Glutamatergic neuron (in vitro differentiated cells): ENCODE results near the gene PPP1R9A. TPM values are rescaled to one million over a fixed set of nuclear protein-coding genes. Genes with fewer than 3 reads are reported as not detected.

Experiments
- DNase-seq: peaks from one replicate; pipeline ENCODE4 v3.0.0; 2022
- H3K27ac Mint-ChIP-seq: one replicate; pipeline ENCODE4 v1.8.0; 2020; ENCODE audit warnings: mild to moderate bottlenecking, mixed read lengths, inconsistent platforms; ENCODE audit not compliant: unreplicated experiment
- H3K27me3 Mint-ChIP-seq: one replicate; pipeline ENCODE4 v1.8.0; 2020; ENCODE audit warnings: mild to moderate bottlenecking, moderate library complexity, mixed read lengths, inconsistent platforms; ENCODE audit not compliant: unreplicated experiment
- H3K36me3 Mint-ChIP-seq: one replicate; pipeline ENCODE4 v1.8.0; 2020; ENCODE audit warnings: mild to moderate bottlenecking, mixed read lengths, inconsistent platforms; ENCODE audit not compliant: unreplicated experiment
- H3K4me1 Mint-ChIP-seq: one replicate; pipeline ENCODE4 v1.8.0; 2020; ENCODE audit warnings: mild to moderate bottlenecking, low read depth, mixed read lengths, inconsistent platforms; ENCODE audit not compliant: unreplicated experiment
- H3K4me3 Mint-ChIP-seq: one replicate; pipeline ENCODE4 v1.8.0; 2020; ENCODE audit warnings: mild to moderate bottlenecking, mixed read lengths, inconsistent platforms; ENCODE audit not compliant: unreplicated experiment
- H3K9me3 Mint-ChIP-seq: one replicate; pipeline ENCODE4 v1.8.0; 2020; ENCODE audit warnings: mild to moderate bottlenecking, moderate library complexity, mixed read lengths, inconsistent platforms; ENCODE audit not compliant: unreplicated experiment
- total RNA-seq: library from RNA; stranded (reverse); fragmentation: NEBNext Ultra II Directional; extraction: Animal tissue kit (Norgen Biotek cat#: 25700); gene quantifications from one replicate; pipeline ENCODE4 v1.2.1, GENCODE V29; 2021; ENCODE audit not compliant: unreplicated experiment
- TF ChIP-seq, protein P1 (sequence below): fragments of 200-600 bp; sonication (generic); IDR thresholded peaks from one replicate; pipeline ENCODE4 v1.5.0; 2021; ENCODE audit not compliant: partially characterized antibody, unreplicated experiment

Gene PPP1R9A
- total RNA-seq, 1 donor from 2014 or later, result 14.7 TPM

DNA sequence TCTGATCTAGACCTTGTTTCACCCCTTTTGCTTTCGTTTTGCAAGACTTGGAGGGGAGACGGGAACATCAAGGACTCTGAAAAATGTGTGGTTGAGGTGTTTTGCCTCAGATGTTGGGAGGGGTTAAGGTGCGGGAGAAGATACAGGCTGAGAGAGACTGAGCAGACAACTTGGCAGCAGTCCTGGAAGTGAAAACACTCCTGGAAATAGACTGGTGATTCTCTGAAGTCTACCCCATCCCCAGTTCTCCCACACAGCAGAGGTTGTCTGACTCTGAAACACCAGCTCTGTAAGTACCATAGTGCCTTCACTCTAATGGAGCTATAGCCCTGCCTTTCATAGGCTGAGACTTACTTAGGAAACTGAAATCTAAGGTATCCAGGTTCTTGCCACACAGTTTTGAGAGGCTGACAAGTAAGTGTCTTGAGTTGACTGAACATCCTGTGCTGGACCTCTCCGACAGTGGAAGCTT is 152.5 kb downstream of the PPP1R9A start:
- no peaks in the 10 kb centered on the region for H3K36me3 Mint-ChIP-seq
- H3K27me3 Mint-ChIP-seq, result peaks cover 2% of the 10 kb centered on the region
- H3K4me1 Mint-ChIP-seq, result no peaks in the 10 kb centered on the region
- DNase-seq, result no peak
- no peaks in the 10 kb centered on the region for H3K9me3 Mint-ChIP-seq
- TF ChIP-seq, protein P1, sequence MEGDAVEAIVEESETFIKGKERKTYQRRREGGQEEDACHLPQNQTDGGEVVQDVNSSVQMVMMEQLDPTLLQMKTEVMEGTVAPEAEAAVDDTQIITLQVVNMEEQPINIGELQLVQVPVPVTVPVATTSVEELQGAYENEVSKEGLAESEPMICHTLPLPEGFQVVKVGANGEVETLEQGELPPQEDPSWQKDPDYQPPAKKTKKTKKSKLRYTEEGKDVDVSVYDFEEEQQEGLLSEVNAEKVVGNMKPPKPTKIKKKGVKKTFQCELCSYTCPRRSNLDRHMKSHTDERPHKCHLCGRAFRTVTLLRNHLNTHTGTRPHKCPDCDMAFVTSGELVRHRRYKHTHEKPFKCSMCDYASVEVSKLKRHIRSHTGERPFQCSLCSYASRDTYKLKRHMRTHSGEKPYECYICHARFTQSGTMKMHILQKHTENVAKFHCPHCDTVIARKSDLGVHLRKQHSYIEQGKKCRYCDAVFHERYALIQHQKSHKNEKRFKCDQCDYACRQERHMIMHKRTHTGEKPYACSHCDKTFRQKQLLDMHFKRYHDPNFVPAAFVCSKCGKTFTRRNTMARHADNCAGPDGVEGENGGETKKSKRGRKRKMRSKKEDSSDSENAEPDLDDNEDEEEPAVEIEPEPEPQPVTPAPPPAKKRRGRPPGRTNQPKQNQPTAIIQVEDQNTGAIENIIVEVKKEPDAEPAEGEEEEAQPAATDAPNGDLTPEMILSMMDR, result no peak
- H3K27ac Mint-ChIP-seq, result no peak overlapping the region
- no peak overlapping the region for H3K4me3 Mint-ChIP-seq

DNA sequence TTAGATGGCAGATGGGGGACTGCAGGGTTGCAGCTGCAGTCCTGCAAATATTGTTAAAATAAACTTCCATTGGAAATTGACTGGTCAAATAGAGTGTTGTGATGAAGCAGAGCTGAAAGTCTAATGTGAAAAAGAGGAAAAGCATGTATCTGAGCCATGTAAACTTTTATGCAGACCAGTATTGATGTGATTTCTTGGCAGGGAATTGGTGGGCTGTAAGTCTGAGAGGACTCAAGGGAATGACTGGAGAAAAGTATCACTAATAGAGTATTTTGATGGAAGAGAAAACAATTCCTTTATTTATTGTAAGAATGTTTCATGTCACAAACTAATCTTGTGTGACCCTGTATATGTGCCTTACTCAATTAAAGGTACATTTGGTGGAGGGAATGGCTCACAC is 155.5 kb downstream of the PPP1R9A start:
- H3K36me3 Mint-ChIP-seq, result no peaks in the 10 kb centered on the region
- no peaks in the 10 kb centered on the region for H3K4me1 Mint-ChIP-seq
- peaks cover 2% of the 10 kb centered on the region for H3K27me3 Mint-ChIP-seq
- DNase-seq, result no peak
- TF ChIP-seq, protein P1, result no peak
- H3K9me3 Mint-ChIP-seq, result no peaks in the 10 kb centered on the region
- no peak overlapping the region for H3K4me3 Mint-ChIP-seq
- H3K27ac Mint-ChIP-seq, result no peak overlapping the region

DNA sequence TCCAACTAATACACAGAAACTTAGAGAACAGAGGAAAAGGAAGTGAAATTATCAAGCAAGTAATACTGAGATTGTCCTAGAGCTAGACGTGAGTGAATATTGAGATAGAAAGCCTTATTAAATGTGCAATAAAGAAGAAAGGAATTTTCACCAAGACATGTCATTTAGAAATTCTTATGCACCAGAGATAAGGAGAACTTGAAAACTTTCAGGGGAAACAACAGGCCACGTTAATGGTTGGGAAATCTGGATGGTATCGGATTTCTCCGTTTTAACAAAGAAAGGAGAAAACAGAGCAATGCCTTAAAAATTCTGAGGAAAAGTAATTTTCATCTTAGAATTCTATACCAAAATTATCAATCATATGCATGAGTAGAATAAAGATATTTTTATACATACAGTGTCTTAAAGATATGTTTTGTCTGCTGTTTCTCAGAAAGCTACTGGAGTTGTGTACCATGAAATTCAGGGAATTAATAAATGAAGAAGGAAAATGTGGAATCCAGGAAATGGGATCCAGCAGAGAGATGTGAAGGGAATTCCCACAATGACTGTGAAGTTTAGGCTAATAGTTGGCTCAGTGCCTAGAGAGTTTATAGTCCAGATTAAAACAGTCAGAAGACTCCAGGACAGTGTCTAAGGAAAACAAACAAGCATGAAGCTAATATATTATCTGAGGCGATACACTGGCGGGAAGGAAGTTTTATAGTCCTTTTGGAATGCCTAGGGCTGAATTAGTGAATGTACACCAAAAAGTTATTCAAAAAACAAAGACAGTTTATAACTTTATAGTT is 159.5 kb downstream of the PPP1R9A start:
- H3K27ac Mint-ChIP-seq, result no peak overlapping the region

DNA sequence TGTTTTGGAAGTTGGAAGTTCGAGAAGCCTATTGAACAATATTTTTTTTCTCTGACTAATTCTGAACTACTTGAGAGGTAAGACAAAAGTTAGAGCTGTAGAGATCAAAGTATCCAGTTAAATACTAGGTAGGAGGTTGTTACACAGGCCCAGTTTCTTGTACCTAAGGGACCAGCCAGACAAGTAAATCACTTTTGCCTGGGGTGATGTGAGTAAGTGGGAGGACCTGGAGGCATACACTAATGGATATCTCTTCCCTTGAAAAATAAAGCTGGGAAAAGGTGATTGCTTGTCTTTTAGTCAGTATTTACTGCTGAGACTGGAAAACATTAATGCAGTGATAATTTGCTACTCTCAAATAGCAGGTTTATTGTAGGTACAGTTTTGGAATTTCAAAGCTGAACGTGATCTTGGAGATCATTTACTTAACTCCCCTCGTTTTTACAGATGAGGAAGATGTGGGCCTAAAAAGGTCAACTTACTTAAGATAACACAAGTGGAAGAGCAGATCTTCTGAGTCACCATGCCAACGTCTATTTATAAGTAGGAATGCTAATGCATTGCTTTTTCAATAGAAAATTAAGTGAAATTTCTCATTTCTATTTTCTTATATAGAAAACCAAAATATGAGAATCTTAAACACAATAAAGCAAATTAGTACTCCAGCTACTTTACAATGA is 181.3 kb downstream of the PPP1R9A start:
- no peaks in the 10 kb centered on the region for H3K27me3 Mint-ChIP-seq
- TF ChIP-seq, protein P1, result no peak
- no peak for DNase-seq
- H3K4me3 Mint-ChIP-seq, result no peak overlapping the region
- no peaks in the 10 kb centered on the region for H3K36me3 Mint-ChIP-seq
- no peak overlapping the region for H3K27ac Mint-ChIP-seq
- no peaks in the 10 kb centered on the region for H3K4me1 Mint-ChIP-seq
- no peaks in the 10 kb centered on the region for H3K9me3 Mint-ChIP-seq

More for the DNA sequence above, 159.5 kb downstream of the PPP1R9A start:
- no peaks in the 10 kb centered on the region for H3K27me3 Mint-ChIP-seq
- TF ChIP-seq, protein P1, result no peak
- H3K9me3 Mint-ChIP-seq, result no peaks in the 10 kb centered on the region
- H3K36me3 Mint-ChIP-seq, result no peaks in the 10 kb centered on the region
- no peak overlapping the region for H3K4me3 Mint-ChIP-seq
- H3K4me1 Mint-ChIP-seq, result no peaks in the 10 kb centered on the region
- DNase-seq, result no peak
